CD4-positive, alpha-beta T cell (primary cell): ENCODE data around the gene CACNA1H. TPM values are rescaled to one million over a fixed set of nuclear protein-coding genes. Genes with fewer than 3 reads are reported as not detected.
A peak's percentile ranks its signal among the peaks of the same experiment; 100 is the strongest.
"Not testable (repeated sequence)": the region's sequence is repeated elsewhere in the genome, so short reads cannot be mapped to it uniquely, and the experiment has no call there.

Source experiments
- ATAC-seq: fragments of 200-7000 bp; cut with Tn5 transposase; one replicate; pipeline ENCODE4 v1.10.0; 2022; ENCODE audit warnings: mild to moderate bottlenecking; ENCODE audit not compliant: poor library complexity
- CTCF ChIA-PET: fragments of 350-600 bp; sonication (Branson Sonifier 250); formaldehyde crosslinking; loops from one replicate; lab custom pipeline; 2021; ENCODE audit warnings: antibody characterized with exemption, inconsistent platforms; lab: Charles Lee
- POLR2A ChIA-PET: fragments of 350-600 bp; sonication (Branson Sonifier 250); formaldehyde crosslinking; loops from one replicate; lab custom pipeline; 2021; ENCODE audit warnings: antibody characterized with exemption, inconsistent platforms; lab: Charles Lee
- DNase-seq, 14 experiments: peaks; one replicate each; pipeline ENCODE4 v3.0.0-alpha.2; 2013 to 2020; ENCODE audit warnings: mixed read lengths in 2 of 14
- H3K27ac ChIP-seq, 2 donors: one replicate each; pipeline versions ENCODE4 v1.5.1 to v1.7.0; 2013; ENCODE audit warnings: low read length in 2 of 2, low read depth in 1 of 2, mild to moderate bottlenecking in 1 of 2
- H3K27me3 ChIP-seq, 2 experiments: 1 replicate in 1 of 2; 2 replicates in 1 of 2; pipeline versions ENCODE4 v1.6.1 to v1.7.0; 2013; ENCODE audit warnings: low read length in 2 of 2, control low read depth in 1 of 2, mild to moderate bottlenecking in 1 of 2, moderate library complexity in 1 of 2; ENCODE audit not compliant: insufficient read depth in 2 of 2, control insufficient read depth in 1 of 2
- H3K36me3 ChIP-seq: one replicate; pipeline ENCODE4 v1.6.1; 2013; ENCODE audit warnings: low read length, control low read depth; ENCODE audit not compliant: insufficient read depth
- H3K4me1 ChIP-seq: one replicate; pipeline ENCODE4 v1.6.1; 2013; ENCODE audit warnings: low read length, control low read depth; ENCODE audit not compliant: insufficient read depth
- H3K4me3 ChIP-seq: one replicate; pipeline ENCODE4 v1.5.1; 2013; ENCODE audit warnings: mild to moderate bottlenecking, low read length, moderate library complexity
- H3K9me3 ChIP-seq, 2 experiments: 1 replicate in 1 of 2; 2 replicates in 1 of 2; pipeline versions ENCODE4 v1.6.1 to v1.7.0; 2013; ENCODE audit warnings: low read length in 2 of 2, mild to moderate bottlenecking in 2 of 2, control low read depth in 1 of 2, moderate library complexity in 1 of 2; ENCODE audit not compliant: control insufficient read depth in 1 of 2, insufficient read depth in 1 of 2
- H3K27ac Mint-ChIP-seq: one replicate; pipeline ENCODE4 v1.8.0; 2020; ENCODE audit warnings: mixed read lengths
- H3K27me3 Mint-ChIP-seq: one replicate; pipeline ENCODE4 v1.8.0; 2021; ENCODE audit warnings: mixed read lengths
- H3K36me3 Mint-ChIP-seq: one replicate; pipeline ENCODE4 v1.8.0; 2021; ENCODE audit warnings: low read depth, mixed read lengths
- H3K4me1 Mint-ChIP-seq: one replicate; pipeline ENCODE4 v1.8.0; 2021; ENCODE audit warnings: low read depth, mixed read lengths
- H3K4me3 Mint-ChIP-seq: one replicate; pipeline ENCODE4 v1.8.0; 2020; ENCODE audit warnings: mild to moderate bottlenecking, mixed read lengths
- H3K9me3 Mint-ChIP-seq: one replicate; pipeline ENCODE4 v1.8.0; 2020; ENCODE audit warnings: mixed read lengths
- intact Hi-C, 2 experiments: fragments of 100-400 bp; cut with DNase I in 1 of 2; cut with micrococcal nuclease in 1 of 2; formaldehyde crosslinking; loops; one replicate each; pipeline versions ENCODE4 v1.15.1 to v1.9.0; 2023 to 2025; cut with DNase I, micrococcal nuclease
- total RNA-seq, 174 experiments: library from RNA in 2 of 174; stranded (reverse) in 2 of 174; gene quantifications; one replicate each; pipeline ENCODE4 v1.2.3 and lab custom pipeline; 2021 to 2026
- TF ChIP-seq, protein P1 (sequence below): fragments of 200-600 bp; IDR thresholded peaks from one replicate; pipeline ENCODE4 v1.8.0; 2022; ENCODE audit warnings: antibody characterized with exemption, mild to moderate bottlenecking

Gene CACNA1H
- total RNA-seq, 2 experiments from 2014 or later: 5.7 to 6.3 TPM

GRCh38 chr16:1188432-1189189 is 35.7 kb downstream of the CACNA1H start:
- no peak overlapping the region for H3K27ac ChIP-seq
- ChIA-PET POLR2A (no interaction called here), CTCF (no interaction called here)
- no peaks in the 10 kb centered on the region for H3K4me1 Mint-ChIP-seq
- no peaks in the 10 kb centered on the region for H3K36me3 Mint-ChIP-seq
- H3K27ac Mint-ChIP-seq: no peak overlapping the region
- peak; percentile 16 to 73 (median 38) for DNase-seq
- H3K4me3 Mint-ChIP-seq: no peak overlapping the region
- TF ChIP-seq, protein P1, sequence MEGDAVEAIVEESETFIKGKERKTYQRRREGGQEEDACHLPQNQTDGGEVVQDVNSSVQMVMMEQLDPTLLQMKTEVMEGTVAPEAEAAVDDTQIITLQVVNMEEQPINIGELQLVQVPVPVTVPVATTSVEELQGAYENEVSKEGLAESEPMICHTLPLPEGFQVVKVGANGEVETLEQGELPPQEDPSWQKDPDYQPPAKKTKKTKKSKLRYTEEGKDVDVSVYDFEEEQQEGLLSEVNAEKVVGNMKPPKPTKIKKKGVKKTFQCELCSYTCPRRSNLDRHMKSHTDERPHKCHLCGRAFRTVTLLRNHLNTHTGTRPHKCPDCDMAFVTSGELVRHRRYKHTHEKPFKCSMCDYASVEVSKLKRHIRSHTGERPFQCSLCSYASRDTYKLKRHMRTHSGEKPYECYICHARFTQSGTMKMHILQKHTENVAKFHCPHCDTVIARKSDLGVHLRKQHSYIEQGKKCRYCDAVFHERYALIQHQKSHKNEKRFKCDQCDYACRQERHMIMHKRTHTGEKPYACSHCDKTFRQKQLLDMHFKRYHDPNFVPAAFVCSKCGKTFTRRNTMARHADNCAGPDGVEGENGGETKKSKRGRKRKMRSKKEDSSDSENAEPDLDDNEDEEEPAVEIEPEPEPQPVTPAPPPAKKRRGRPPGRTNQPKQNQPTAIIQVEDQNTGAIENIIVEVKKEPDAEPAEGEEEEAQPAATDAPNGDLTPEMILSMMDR: no peak
- ATAC-seq: peak; percentile 70
- no peak overlapping the region for H3K4me3 ChIP-seq
- H3K4me1 ChIP-seq: no peaks in the 10 kb centered on the region
- H3K9me3 Mint-ChIP-seq: no peaks in the 10 kb centered on the region
- no peaks in the 10 kb centered on the region for H3K36me3 ChIP-seq
- intact Hi-C loops: no loop called here
- peaks cover 0 to 42% of the 10 kb centered on the region in 2 experiments for H3K9me3 ChIP-seq
- peaks cover 0 to 10% of the 10 kb centered on the region in 2 experiments for H3K27me3 ChIP-seq
- H3K27me3 Mint-ChIP-seq: no peaks in the 10 kb centered on the region

DNA sequence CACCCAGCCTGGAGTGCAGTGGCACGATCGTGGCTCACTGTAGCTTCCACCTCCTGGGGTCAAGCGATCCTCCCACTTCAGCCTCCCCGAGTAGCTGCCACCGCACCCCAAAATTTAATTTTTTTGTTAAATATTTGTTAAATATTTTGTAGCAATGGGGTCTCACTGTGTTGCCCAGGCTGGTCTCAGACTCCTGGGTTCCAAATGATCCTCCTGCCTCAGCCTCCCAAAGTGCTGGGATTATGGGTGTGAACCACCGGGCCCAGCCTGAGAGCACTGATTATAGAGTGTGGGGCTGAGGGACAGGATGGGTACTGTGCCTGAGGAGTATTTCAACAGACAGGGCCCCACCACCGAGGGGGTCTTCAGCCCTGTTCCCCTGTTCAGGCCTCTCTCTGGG is 36.5 kb downstream of the CACNA1H start:
- ChIA-PET POLR2A (no interaction called here), CTCF (no interaction called here)
- Histone ChIP-seq H3K4me1 (peaks cover 2% of the 10 kb centered on the region), H3K27ac (no peak overlapping the region), H3K36me3 (no peaks in the 10 kb centered on the region), H3K27me3 (peaks cover 0 to 12% of the 10 kb centered on the region in 2 experiments), H3K4me3 (no peak overlapping the region), H3K9me3 (peaks cover 0 to 34% of the 10 kb centered on the region in 2 experiments)
- Mint-ChIP-seq H3K4me3 (no peak overlapping the region), H3K27ac (no peak overlapping the region), H3K36me3 (no peaks in the 10 kb centered on the region), H3K4me1 (no peaks in the 10 kb centered on the region), H3K9me3 (no peaks in the 10 kb centered on the region), H3K27me3 (no peaks in the 10 kb centered on the region)
- DNase-seq: no peak
- no peak for ATAC-seq
- intact Hi-C loops: no loop called here
- TF ChIP-seq, protein P1: no peak

DNA sequence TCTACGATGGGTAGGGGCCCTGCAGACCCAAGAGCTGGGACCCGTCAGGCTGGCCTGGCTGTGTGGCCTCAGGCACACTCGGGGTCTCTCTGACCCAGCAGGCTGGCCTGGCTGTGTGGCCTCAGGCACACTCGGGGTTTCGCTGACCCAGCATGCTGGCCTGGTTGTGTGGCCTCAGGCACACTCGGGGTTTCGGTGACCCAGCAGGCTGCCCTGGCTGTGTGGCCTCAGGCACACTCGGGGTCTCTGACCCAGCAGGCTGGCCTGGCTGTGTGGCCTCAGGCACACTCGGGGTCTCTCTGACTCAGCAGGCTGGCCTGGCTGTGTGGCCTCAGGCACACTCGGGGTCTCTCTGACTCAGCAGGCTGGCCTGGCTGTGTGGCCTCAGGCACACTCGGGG is 37.9 kb downstream of the CACNA1H start:
- DNase-seq, H3K27me3 Mint-ChIP-seq, POLR2A ChIA-PET, H3K27ac ChIP-seq, H3K27ac Mint-ChIP-seq, H3K36me3 Mint-ChIP-seq, H3K4me3 ChIP-seq, H3K9me3 Mint-ChIP-seq, H3K4me1 ChIP-seq, ATAC-seq, H3K4me1 Mint-ChIP-seq, CTCF ChIA-PET, H3K36me3 ChIP-seq, H3K4me3 Mint-ChIP-seq: not testable (repeated sequence)
- H3K9me3 ChIP-seq: peaks cover 0 to 26% of the 10 kb centered on the region in 2 experiments
- peaks cover 0 to 12% of the 10 kb centered on the region in 2 experiments for H3K27me3 ChIP-seq
- intact Hi-C loops: loop anchor here (5.0 to 10.0 kb wide), 3 partner anchors 376 to 478 kb away; no protein-coding TSS in a partner anchor
